ENCODE data around the gene DNAH17. TPM values are rescaled to one million over a fixed set of nuclear protein-coding genes. Genes with fewer than 3 reads are reported as not detected.
A peak's percentile ranks its signal among the peaks of the same experiment; 100 is the strongest.

DNAH17 gene
- total and polyA plus RNA-seq, 4 experiments from 2014 or later: 0.49 to 1.0 (median 0.78) TPM; not detected in 1

- no peak overlapping the region for H3K4me3 ChIP-seq (ENCODE audit: low read length in 2 of 2)
- no peak for DNase-seq
- H3K9me3 ChIP-seq (ENCODE audit: control insufficient read depth in 1 of 2, low read length in 2 of 2): no peaks in the 10 kb centered on the region
- intact Hi-C loops (cut with micrococcal nuclease): no loop called here
- H3K27me3 ChIP-seq (ENCODE audit: insufficient read depth, low read length): no peaks in the 10 kb centered on the region
- ChIA-PET POLR2A (ENCODE audit: partially characterized antibody) (no interaction called here), CTCF (ENCODE audit: partially characterized antibody) (interaction anchor here (0.6 kb wide), 1 partner anchor 292 kb away, joined by 3 read pairs; no protein-coding TSS in a partner anchor)
- H3K4me1 Mint-ChIP-seq: no peaks in the 10 kb centered on the region
- H3K4me1 ChIP-seq (ENCODE audit: insufficient read depth, low read length): no peaks in the 10 kb centered on the region
- H3K36me3 Mint-ChIP-seq: no peaks in the 10 kb centered on the region
- H3K27ac Mint-ChIP-seq: no peak overlapping the region
- H3K4me3 Mint-ChIP-seq: no peak overlapping the region
- H3K9me3 Mint-ChIP-seq: peaks cover 0 to 1% (median 0%) of the 10 kb centered on the region in 8 donors
- no peaks in the 10 kb centered on the region for H3K36me3 ChIP-seq (ENCODE audit: insufficient read depth, low read length)
- H3K27me3 Mint-ChIP-seq: peaks cover 0 to 2% of the 10 kb centered on the region in 2 donors
- no peak overlapping the region for H3K27ac ChIP-seq (ENCODE audit: low read depth, low read length)
Observed at GRCh38 chr17:78550464-78550863, 26.7 kb downstream of the DNAH17 start.

GRCh38 chr17:78548725-78549124 is 28.5 kb downstream of the DNAH17 start:
- H3K9me3 Mint-ChIP-seq: peaks cover 0 to 2% (median 0%) of the 10 kb centered on the region in 8 donors
- no peak overlapping the region for H3K4me3 Mint-ChIP-seq
- H3K36me3 Mint-ChIP-seq: no peaks in the 10 kb centered on the region
- H3K4me1 ChIP-seq (ENCODE audit: insufficient read depth, low read length): no peaks in the 10 kb centered on the region
- no peak for DNase-seq
- no peak overlapping the region for H3K27ac ChIP-seq (ENCODE audit: low read depth, low read length)
- CTCF ChIA-PET (ENCODE audit: partially characterized antibody): no interaction called here
- no peak overlapping the region for H3K27ac Mint-ChIP-seq
- H3K36me3 ChIP-seq (ENCODE audit: insufficient read depth, low read length): no peaks in the 10 kb centered on the region
- intact Hi-C loops (cut with micrococcal nuclease): no loop called here
- no peak overlapping the region for H3K4me3 ChIP-seq (ENCODE audit: low read length in 2 of 2)
- no peaks in the 10 kb centered on the region for H3K9me3 ChIP-seq (ENCODE audit: control insufficient read depth in 1 of 2, low read length in 2 of 2)
- peaks cover 0 to 2% of the 10 kb centered on the region in 2 donors for H3K27me3 Mint-ChIP-seq
- POLR2A ChIA-PET (ENCODE audit: partially characterized antibody): no interaction called here
- no peaks in the 10 kb centered on the region for H3K4me1 Mint-ChIP-seq
- no peaks in the 10 kb centered on the region for H3K27me3 ChIP-seq (ENCODE audit: insufficient read depth, low read length)

GRCh38 chr17:78547035-78547434 is 30.2 kb downstream of the DNAH17 start:
- Histone ChIP-seq H3K9me3 (ENCODE audit: control insufficient read depth in 1 of 2, low read length in 2 of 2) (no peaks in the 10 kb centered on the region), H3K36me3 (ENCODE audit: insufficient read depth, low read length) (no peaks in the 10 kb centered on the region), H3K27me3 (ENCODE audit: insufficient read depth, low read length) (no peaks in the 10 kb centered on the region), H3K4me1 (ENCODE audit: insufficient read depth, low read length) (no peaks in the 10 kb centered on the region), H3K27ac (ENCODE audit: low read depth, low read length) (no peak overlapping the region), H3K4me3 (ENCODE audit: low read length in 2 of 2) (no peak overlapping the region)
- H3K27me3 Mint-ChIP-seq: peaks cover 0 to 2% of the 10 kb centered on the region in 2 donors
- intact Hi-C loops (cut with micrococcal nuclease): no loop called here
- H3K4me1 Mint-ChIP-seq: no peaks in the 10 kb centered on the region
- peaks cover 0 to 2% (median 0%) of the 10 kb centered on the region in 8 donors for H3K9me3 Mint-ChIP-seq
- no peak overlapping the region for H3K4me3 Mint-ChIP-seq
- H3K36me3 Mint-ChIP-seq: no peaks in the 10 kb centered on the region
- no peak for DNase-seq
- ChIA-PET POLR2A (ENCODE audit: partially characterized antibody) (interaction anchor here (0.6 kb wide), 1 partner anchor 188 kb away, joined by 3 read pairs; no protein-coding TSS in a partner anchor), CTCF (ENCODE audit: partially characterized antibody) (no interaction called here)
- no peak overlapping the region for H3K27ac Mint-ChIP-seq

GRCh38 chr17:78546476-78546875 is 30.7 kb downstream of the DNAH17 start:
- intact Hi-C loops (cut with micrococcal nuclease): no loop called here
- Mint-ChIP-seq H3K9me3 (peaks cover 0 to 2% (median 0%) of the 10 kb centered on the region in 8 donors), H3K27ac (no peak overlapping the region), H3K4me1 (peaks cover 0 to 1% (median 0%) of the 10 kb centered on the region in 4 donors), H3K27me3 (peaks cover 0 to 2% of the 10 kb centered on the region in 2 donors), H3K4me3 (no peak overlapping the region), H3K36me3 (no peaks in the 10 kb centered on the region)
- H3K36me3 ChIP-seq (ENCODE audit: insufficient read depth, low read length): no peaks in the 10 kb centered on the region
- no peak overlapping the region for H3K27ac ChIP-seq (ENCODE audit: low read depth, low read length)
- no peaks in the 10 kb centered on the region for H3K9me3 ChIP-seq (ENCODE audit: control insufficient read depth in 1 of 2, low read length in 2 of 2)
- POLR2A ChIA-PET (ENCODE audit: partially characterized antibody): no interaction called here
- CTCF ChIA-PET (ENCODE audit: partially characterized antibody): no interaction called here
- no peak for DNase-seq
- H3K4me3 ChIP-seq (ENCODE audit: low read length in 2 of 2): no peak overlapping the region
- H3K27me3 ChIP-seq (ENCODE audit: insufficient read depth, low read length): no peaks in the 10 kb centered on the region
- H3K4me1 ChIP-seq (ENCODE audit: insufficient read depth, low read length): no peaks in the 10 kb centered on the region

- Histone ChIP-seq H3K9me3 (ENCODE audit: control insufficient read depth in 1 of 2, low read length in 2 of 2) (no peaks in the 10 kb centered on the region), H3K27me3 (ENCODE audit: insufficient read depth, low read length) (no peaks in the 10 kb centered on the region), H3K4me3 (ENCODE audit: low read length in 2 of 2) (no peak overlapping the region), H3K27ac (ENCODE audit: low read depth, low read length) (no peak overlapping the region), H3K36me3 (ENCODE audit: insufficient read depth, low read length) (no peaks in the 10 kb centered on the region), H3K4me1 (ENCODE audit: insufficient read depth, low read length) (no peaks in the 10 kb centered on the region)
- intact Hi-C loops (cut with micrococcal nuclease): no loop called here
- ChIA-PET CTCF (ENCODE audit: partially characterized antibody) (no interaction called here), POLR2A (ENCODE audit: partially characterized antibody) (no interaction called here)
- no peak for DNase-seq
- H3K27ac Mint-ChIP-seq: no peak overlapping the region
- H3K4me1 Mint-ChIP-seq: peaks cover 0 to 1% (median 0%) of the 10 kb centered on the region in 4 donors
- no peak overlapping the region for H3K4me3 Mint-ChIP-seq
- peaks cover 0 to 2% (median 0%) of the 10 kb centered on the region in 8 donors for H3K9me3 Mint-ChIP-seq
- H3K27me3 Mint-ChIP-seq: no peaks in the 10 kb centered on the region
- no peaks in the 10 kb centered on the region for H3K36me3 Mint-ChIP-seq
Observed at GRCh38 chr17:78544881-78545755, 32.1 kb downstream of the DNAH17 start.

GRCh38 chr17:78541488-78542206 is 35.5 kb downstream of the DNAH17 start:
- ChIA-PET POLR2A (ENCODE audit: partially characterized antibody) (no interaction called here), CTCF (ENCODE audit: partially characterized antibody) (no interaction called here)
- Histone ChIP-seq H3K27me3 (ENCODE audit: insufficient read depth, low read length) (no peaks in the 10 kb centered on the region), H3K27ac (ENCODE audit: low read depth, low read length) (no peak overlapping the region), H3K4me1 (ENCODE audit: insufficient read depth, low read length) (peaks cover under 1% of the 10 kb centered on the region), H3K4me3 (ENCODE audit: low read length in 2 of 2) (no peak overlapping the region), H3K36me3 (ENCODE audit: insufficient read depth, low read length) (no peaks in the 10 kb centered on the region), H3K9me3 (ENCODE audit: control insufficient read depth in 1 of 2, low read length in 2 of 2) (no peaks in the 10 kb centered on the region)
- Mint-ChIP-seq H3K4me1 (peaks cover 0 to 11% (median under 1%) of the 10 kb centered on the region in 4 donors), H3K36me3 (no peaks in the 10 kb centered on the region), H3K27me3 (no peaks in the 10 kb centered on the region), H3K9me3 (peaks cover 0 to 2% (median 0%) of the 10 kb centered on the region in 8 donors), H3K4me3 (peak overlapping the region in 1 of 8 donors; percentile 46), H3K27ac (peak overlapping the region in 2 of 7 donors; percentile 21 to 86)
- DNase-seq: no peak
- intact Hi-C loops (cut with micrococcal nuclease): no loop called here

- no peaks in the 10 kb centered on the region for H3K27me3 ChIP-seq (ENCODE audit: insufficient read depth, low read length)
- H3K4me3 ChIP-seq (ENCODE audit: low read length in 2 of 2): no peak overlapping the region
- CTCF ChIA-PET (ENCODE audit: partially characterized antibody): no interaction called here
- POLR2A ChIA-PET (ENCODE audit: partially characterized antibody): no interaction called here
- H3K27ac ChIP-seq (ENCODE audit: low read depth, low read length): no peak overlapping the region
- H3K9me3 Mint-ChIP-seq: no peaks in the 10 kb centered on the region
- no peak for DNase-seq
- H3K4me1 Mint-ChIP-seq: peaks cover 12 to 29% (median 15%) of the 10 kb centered on the region in 4 donors
- no peaks in the 10 kb centered on the region for H3K36me3 Mint-ChIP-seq
- intact Hi-C loops (cut with micrococcal nuclease): no loop called here
- peaks cover 19% of the 10 kb centered on the region for H3K4me1 ChIP-seq (ENCODE audit: insufficient read depth, low read length)
- H3K36me3 ChIP-seq (ENCODE audit: insufficient read depth, low read length): no peaks in the 10 kb centered on the region
- H3K4me3 Mint-ChIP-seq: peak overlapping the region in 1 of 8 donors; percentile 21
- H3K27ac Mint-ChIP-seq: peak overlapping the region in 2 of 7 donors; percentile 14 to 74
- H3K9me3 ChIP-seq (ENCODE audit: control insufficient read depth in 1 of 2, low read length in 2 of 2): no peaks in the 10 kb centered on the region
- H3K27me3 Mint-ChIP-seq: no peaks in the 10 kb centered on the region
Observed at GRCh38 chr17:78539781-78540180, 37.4 kb downstream of the DNAH17 start.
